Karpas-422 (cell line): ENCODE results near the gene CDH15. TPM values are rescaled to one million over a fixed set of nuclear protein-coding genes. Genes with fewer than 3 reads are reported as not detected.
A peak's percentile ranks its signal among the peaks of the same experiment; 100 is the strongest.
"Not testable (repeated sequence)": the region's sequence is repeated elsewhere in the genome, so short reads cannot be mapped to it uniquely, and the experiment has no call there.

Experiments used
- DNase-seq: peaks from one replicate; pipeline ENCODE4 v3.0.0-alpha.2; 2015
- H2AFZ ChIP-seq: fragments of 200-600 bp; sonication (generic); 2 replicates; pipeline ENCODE4 v1.6.1; 2014; ENCODE audit warnings: antibody characterized with exemption, low read length, mixed read lengths
- H3K27ac ChIP-seq: fragments of 200-600 bp; sonication (generic); 2 replicates; pipeline ENCODE4 v1.5.1; 2014; ENCODE audit warnings: mild to moderate bottlenecking, low read length, moderate library complexity
- H3K27me3 ChIP-seq: fragments of 200-600 bp; sonication (generic); 2 replicates; pipeline ENCODE4 v1.6.1; 2014; ENCODE audit warnings: low read length, mixed read lengths
- H3K36me3 ChIP-seq: fragments of 200-600 bp; sonication (generic); 2 replicates; pipeline ENCODE4 v1.6.1; 2014; ENCODE audit warnings: low read length, mixed read lengths; ENCODE audit not compliant: insufficient read depth
- H3K4me1 ChIP-seq: fragments of 200-600 bp; sonication (generic); 2 replicates; pipeline ENCODE4 v1.6.1; 2014; ENCODE audit warnings: mild to moderate bottlenecking, low read length, mixed read lengths
- H3K4me2 ChIP-seq: fragments of 200-600 bp; sonication (generic); 2 replicates; pipeline ENCODE4 v1.6.1; 2014; ENCODE audit warnings: low read length, low read depth, mild to moderate bottlenecking; ENCODE audit not compliant: poor library complexity, severe bottlenecking
- H3K4me3 ChIP-seq: fragments of 200-600 bp; sonication (generic); 2 replicates; pipeline ENCODE4 v1.5.1; 2014; ENCODE audit warnings: mild to moderate bottlenecking, antibody characterized with exemption, low read length, mixed read lengths
- H3K79me2 ChIP-seq: fragments of 200-600 bp; sonication (generic); 2 replicates; pipeline ENCODE4 v1.6.1; 2014; ENCODE audit warnings: mild to moderate bottlenecking, low read length, mixed read lengths
- H3K9ac ChIP-seq: fragments of 200-600 bp; sonication (generic); 2 replicates; pipeline ENCODE4 v1.6.0; 2014; ENCODE audit warnings: low read length
- H3K9me2 ChIP-seq: fragments of 200-600 bp; sonication (generic), shearing (Covaris generic); replicated peaks from 2 replicates; pipeline ENCODE4 v1.6.0; 2014; ENCODE audit warnings: mild to moderate bottlenecking, low read length, moderate library complexity; ENCODE audit not compliant: insufficient read depth
- H3K9me3 ChIP-seq: fragments of 300-700, 200-600 bp; sonication (generic); 2 replicates; pipeline ENCODE4 v1.6.1; 2014; ENCODE audit warnings: low read length, mixed read lengths
- H4K20me1 ChIP-seq: fragments of 200-600 bp; sonication (generic); 2 replicates; pipeline ENCODE4 v1.6.1; 2014; ENCODE audit warnings: mild to moderate bottlenecking, antibody characterized with exemption, low read length, low read depth; ENCODE audit not compliant: insufficient read depth
- total RNA-seq: library from RNA; depleted of rRNA; stranded (reverse); fragments of >200 nt; shearing (Covaris generic); gene quantifications from 2 replicates; pipeline ENCODE4 v1.2.3, GENCODE V29; 2014; ENCODE audit warnings: low replicate concordance

CDH15 gene
- total RNA-seq, 1 experiment from 2014 or later, result not detected

DNA sequence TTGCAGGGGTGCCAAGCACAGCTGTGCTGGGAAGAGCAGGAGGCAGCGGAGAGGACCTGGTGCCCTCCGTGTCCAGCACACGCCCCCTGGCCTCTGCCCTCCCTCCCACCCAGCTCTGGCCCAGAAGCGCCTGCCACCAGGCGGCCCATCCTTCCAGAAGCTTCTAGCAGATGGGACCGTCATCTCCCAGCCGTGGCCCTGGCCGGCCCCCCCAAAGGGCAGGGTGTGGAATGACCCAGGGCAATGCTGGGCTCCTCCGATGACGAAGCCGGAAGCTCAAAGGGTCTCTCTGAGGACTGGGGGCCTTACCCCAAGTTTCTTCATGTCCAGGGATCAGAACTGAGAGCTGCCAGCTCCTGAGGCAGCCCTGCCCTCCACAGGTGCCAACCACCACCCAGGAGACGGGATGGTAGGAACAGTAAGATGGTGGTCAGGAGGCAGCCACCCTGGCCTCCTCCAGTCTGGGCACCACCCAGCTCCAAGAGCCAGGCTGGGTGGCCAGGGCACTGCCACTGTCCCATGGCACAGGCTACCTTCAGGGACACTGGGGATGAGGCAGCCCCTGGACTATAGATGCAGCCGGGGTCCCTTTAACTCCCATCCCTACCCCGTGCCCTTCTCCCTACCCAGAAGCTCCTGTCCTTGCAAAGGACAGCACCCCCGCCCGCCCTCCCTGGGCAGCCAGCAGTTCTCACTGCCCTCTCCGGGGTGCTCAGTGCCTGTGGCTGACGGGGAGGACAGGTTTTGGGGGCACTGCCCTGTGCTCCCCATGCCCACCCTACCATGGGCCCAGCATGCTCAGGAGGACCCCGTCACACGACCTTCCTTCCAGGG is 6.5 kb upstream of the CDH15 start:
- H3K27me3 ChIP-seq, result no peaks in the 10 kb centered on the region
- H3K4me2 ChIP-seq, result no peak overlapping the region
- no peak for DNase-seq
- no peaks in the 10 kb centered on the region for H3K9me3 ChIP-seq
- no peaks in the 10 kb centered on the region for H3K9me2 ChIP-seq
- H3K79me2 ChIP-seq, result no peaks in the 10 kb centered on the region
- H2AFZ ChIP-seq, result no peak overlapping the region
- H3K9ac ChIP-seq, result no peak overlapping the region
- H3K27ac ChIP-seq, result no peak overlapping the region
- no peak overlapping the region for H3K4me3 ChIP-seq
- H3K36me3 ChIP-seq, result no peaks in the 10 kb centered on the region
- H4K20me1 ChIP-seq, result peaks cover 8% of the 10 kb centered on the region; the same call in 1 of the 2 replicates
- peaks cover 4% of the 10 kb centered on the region for H3K4me1 ChIP-seq

- not testable (repeated sequence) for H3K27ac ChIP-seq, H3K79me2 ChIP-seq, H3K9ac ChIP-seq, H2AFZ ChIP-seq, H4K20me1 ChIP-seq, H3K36me3 ChIP-seq, H3K9me2 ChIP-seq, H3K4me2 ChIP-seq, H3K9me3 ChIP-seq, H3K27me3 ChIP-seq, H3K4me3 ChIP-seq, H3K4me1 ChIP-seq, DNase-seq
These were observed 5.9 kb upstream of the CDH15 start for GRCh38 chr16:89165681-89165979.

GRCh38 chr16:89166696-89167424 is 4.7 kb upstream of the CDH15 start:
- no peak overlapping the region for H2AFZ ChIP-seq

DNA sequence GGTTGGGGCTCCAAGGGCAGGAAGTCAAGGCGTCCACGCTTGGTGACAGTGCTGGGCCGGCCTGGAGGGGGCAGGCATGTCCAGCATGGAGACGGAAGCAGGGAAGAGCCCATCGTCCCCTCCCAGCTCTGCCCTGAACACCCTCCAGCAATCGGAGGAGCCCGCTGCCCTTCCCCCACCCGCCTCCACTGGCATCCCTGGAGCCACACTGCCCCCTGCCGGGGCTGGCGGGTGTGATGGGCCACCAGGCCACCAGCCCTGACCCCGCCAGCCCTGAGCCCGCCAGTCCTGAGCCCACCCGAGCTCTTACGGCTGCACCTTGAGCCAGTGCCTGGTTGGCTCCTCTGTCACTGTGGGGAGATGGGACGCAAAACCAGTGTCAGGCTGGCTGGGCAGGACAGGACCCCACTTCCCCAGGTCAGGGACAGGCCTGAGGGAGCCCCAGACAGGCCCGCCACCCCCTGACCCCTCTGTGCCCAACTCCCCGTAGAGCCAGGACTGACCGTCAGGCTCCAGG is 4.1 kb upstream of the CDH15 start:
- H3K4me2 ChIP-seq, result no peak overlapping the region
- H4K20me1 ChIP-seq, result peaks cover 11% of the 10 kb centered on the region; the same call in 1 of the 2 replicates
- H3K27me3 ChIP-seq, result no peaks in the 10 kb centered on the region
- H3K79me2 ChIP-seq, result no peaks in the 10 kb centered on the region
- no peak overlapping the region for H3K4me3 ChIP-seq
- peaks cover 7% of the 10 kb centered on the region for H3K4me1 ChIP-seq
- H3K36me3 ChIP-seq, result no peaks in the 10 kb centered on the region
- DNase-seq, result peak; percentile 93
- no peak overlapping the region for H2AFZ ChIP-seq
- H3K27ac ChIP-seq, result no peak overlapping the region
- no peak overlapping the region for H3K9ac ChIP-seq
- no peaks in the 10 kb centered on the region for H3K9me3 ChIP-seq
- no peaks in the 10 kb centered on the region for H3K9me2 ChIP-seq

More at GRCh38 chr16:89166696-89167424, 4.7 kb upstream of the CDH15 start:
- Histone ChIP-seq H3K4me3 (no peak overlapping the region), H4K20me1 (peaks cover 10% of the 10 kb centered on the region; the same call in 1 of the 2 replicates), H3K4me1 (peaks cover 6% of the 10 kb centered on the region), H3K4me2 (no peak overlapping the region), H3K27me3 (no peaks in the 10 kb centered on the region), H3K36me3 (no peaks in the 10 kb centered on the region), H3K27ac (no peak overlapping the region), H3K9me2 (no peaks in the 10 kb centered on the region), H3K9me3 (no peaks in the 10 kb centered on the region), H3K9ac (no peak overlapping the region), H3K79me2 (no peaks in the 10 kb centered on the region)
- no peak for DNase-seq

GRCh38 chr16:89168381-89169189 is 3.0 kb upstream of the CDH15 start:
- H3K9me2 ChIP-seq, result no peaks in the 10 kb centered on the region
- no peaks in the 10 kb centered on the region for H3K27me3 ChIP-seq
- H3K36me3 ChIP-seq, result no peaks in the 10 kb centered on the region
- H3K9ac ChIP-seq, result no peak overlapping the region
- no peak overlapping the region for H3K27ac ChIP-seq
- H3K9me3 ChIP-seq, result no peaks in the 10 kb centered on the region
- H3K4me3 ChIP-seq, result no peak overlapping the region
- no peak overlapping the region for H2AFZ ChIP-seq
- H3K4me1 ChIP-seq, result peaks cover 7% of the 10 kb centered on the region
- H3K79me2 ChIP-seq, result no peaks in the 10 kb centered on the region
- DNase-seq, result no peak
- no peak overlapping the region for H3K4me2 ChIP-seq
- H4K20me1 ChIP-seq, result peaks cover 16% of the 10 kb centered on the region; the same call in 1 of the 2 replicates

- Histone ChIP-seq H2AFZ (no peak overlapping the region), H3K9me3 (no peaks in the 10 kb centered on the region), H3K79me2 (no peaks in the 10 kb centered on the region), H4K20me1 (peaks cover 16% of the 10 kb centered on the region; the same call in 1 of the 2 replicates), H3K36me3 (no peaks in the 10 kb centered on the region), H3K4me1 (peaks cover 13% of the 10 kb centered on the region), H3K27ac (no peak overlapping the region), H3K9me2 (no peaks in the 10 kb centered on the region), H3K27me3 (no peaks in the 10 kb centered on the region), H3K9ac (no peak overlapping the region), H3K4me3 (no peak overlapping the region), H3K4me2 (no peak overlapping the region)
- no peak for DNase-seq
These were observed 1.8 kb upstream of the CDH15 start for GRCh38 chr16:89169778-89170177.

- no peak overlapping the region for H3K27ac ChIP-seq
- H3K9ac ChIP-seq, result no peak overlapping the region
- H3K4me3 ChIP-seq, result no peak overlapping the region
- DNase-seq, result no peak
- no peak overlapping the region for H2AFZ ChIP-seq
- no peak overlapping the region for H3K4me2 ChIP-seq
- peaks cover 13% of the 10 kb centered on the region for H3K4me1 ChIP-seq
- no peaks in the 10 kb centered on the region for H3K9me2 ChIP-seq
- H3K79me2 ChIP-seq, result no peaks in the 10 kb centered on the region
- no peaks in the 10 kb centered on the region for H3K9me3 ChIP-seq
- H3K36me3 ChIP-seq, result no peaks in the 10 kb centered on the region
- no peaks in the 10 kb centered on the region for H3K27me3 ChIP-seq
- H4K20me1 ChIP-seq, result peaks cover 16% of the 10 kb centered on the region; the same call in 1 of the 2 replicates
These were observed 967 bp upstream of the CDH15 start for GRCh38 chr16:89170346-89171215.
